C4-2B (cell line): ENCODE measurements around the gene NHS.

Experiments
- ZFX ChIP-seq: fragments of 450-650 bp; IDR thresholded peaks from 2 replicates; pipeline ENCODE4 v1.6.1; 2017
- TF ChIP-seq, protein P1 (sequence below): fragments of 450-650 bp; conservative IDR thresholded peaks from 2 replicates; pipeline ENCODE4 v1.5.1; 2017; ENCODE audit warnings: mild to moderate bottlenecking

DNA sequence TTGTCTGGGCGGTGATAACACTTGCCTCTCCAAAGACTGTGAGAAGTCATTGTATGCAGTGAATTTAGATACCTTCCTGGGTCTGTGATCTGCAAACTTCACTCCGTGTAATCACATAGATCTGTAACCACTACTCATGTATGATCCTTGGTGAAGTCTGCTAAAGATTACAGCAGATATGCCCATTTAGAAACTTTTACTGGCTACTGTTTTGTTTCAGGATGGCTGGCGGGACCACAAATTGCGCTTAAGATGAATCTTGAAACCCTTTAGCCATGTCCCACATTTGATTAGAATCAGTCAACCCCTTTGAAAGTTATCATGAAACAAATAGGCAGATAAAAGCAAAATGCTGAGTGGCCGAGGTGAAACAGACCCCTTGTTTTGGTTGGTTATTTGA is 235.8 kb downstream of the NHS start:
- no peak for TF ChIP-seq ZFX
- TF ChIP-seq, protein P1, sequence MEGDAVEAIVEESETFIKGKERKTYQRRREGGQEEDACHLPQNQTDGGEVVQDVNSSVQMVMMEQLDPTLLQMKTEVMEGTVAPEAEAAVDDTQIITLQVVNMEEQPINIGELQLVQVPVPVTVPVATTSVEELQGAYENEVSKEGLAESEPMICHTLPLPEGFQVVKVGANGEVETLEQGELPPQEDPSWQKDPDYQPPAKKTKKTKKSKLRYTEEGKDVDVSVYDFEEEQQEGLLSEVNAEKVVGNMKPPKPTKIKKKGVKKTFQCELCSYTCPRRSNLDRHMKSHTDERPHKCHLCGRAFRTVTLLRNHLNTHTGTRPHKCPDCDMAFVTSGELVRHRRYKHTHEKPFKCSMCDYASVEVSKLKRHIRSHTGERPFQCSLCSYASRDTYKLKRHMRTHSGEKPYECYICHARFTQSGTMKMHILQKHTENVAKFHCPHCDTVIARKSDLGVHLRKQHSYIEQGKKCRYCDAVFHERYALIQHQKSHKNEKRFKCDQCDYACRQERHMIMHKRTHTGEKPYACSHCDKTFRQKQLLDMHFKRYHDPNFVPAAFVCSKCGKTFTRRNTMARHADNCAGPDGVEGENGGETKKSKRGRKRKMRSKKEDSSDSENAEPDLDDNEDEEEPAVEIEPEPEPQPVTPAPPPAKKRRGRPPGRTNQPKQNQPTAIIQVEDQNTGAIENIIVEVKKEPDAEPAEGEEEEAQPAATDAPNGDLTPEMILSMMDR, result no peak
